ENCODE data around the gene NME7.

DNA sequence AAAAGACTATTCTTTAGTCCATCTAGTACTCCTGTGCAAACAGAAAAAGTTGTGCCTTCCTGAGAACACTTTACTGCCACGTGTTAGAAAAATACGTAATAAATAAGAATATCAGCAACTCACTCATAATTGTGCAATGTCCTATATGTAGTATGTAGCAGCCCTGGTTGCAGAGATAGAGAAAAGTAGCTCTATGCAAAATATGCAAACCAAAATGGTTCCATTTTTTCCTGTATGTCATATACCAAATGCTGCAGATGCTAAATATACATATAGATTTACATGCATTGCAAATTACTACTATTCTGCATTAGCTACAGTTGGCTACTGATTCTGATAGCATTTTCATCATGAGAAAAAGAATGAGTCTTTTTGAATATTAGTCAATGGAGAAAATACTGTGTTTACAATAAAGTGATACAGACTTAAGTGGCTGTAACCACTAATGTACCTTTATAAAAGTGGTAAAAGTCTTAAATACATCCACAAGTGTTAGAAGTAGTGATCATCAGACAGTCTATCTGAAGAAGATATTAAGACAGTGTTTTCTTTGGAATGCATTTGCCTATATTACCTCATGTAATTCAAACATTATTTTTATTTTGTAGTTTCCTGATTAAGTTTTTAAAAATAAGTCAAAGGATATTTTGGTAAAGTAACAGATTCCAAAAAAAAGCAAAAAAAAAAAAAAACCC, 19.8 kb downstream of the NME7 start:
- TF ChIP-seq, protein P1, sequence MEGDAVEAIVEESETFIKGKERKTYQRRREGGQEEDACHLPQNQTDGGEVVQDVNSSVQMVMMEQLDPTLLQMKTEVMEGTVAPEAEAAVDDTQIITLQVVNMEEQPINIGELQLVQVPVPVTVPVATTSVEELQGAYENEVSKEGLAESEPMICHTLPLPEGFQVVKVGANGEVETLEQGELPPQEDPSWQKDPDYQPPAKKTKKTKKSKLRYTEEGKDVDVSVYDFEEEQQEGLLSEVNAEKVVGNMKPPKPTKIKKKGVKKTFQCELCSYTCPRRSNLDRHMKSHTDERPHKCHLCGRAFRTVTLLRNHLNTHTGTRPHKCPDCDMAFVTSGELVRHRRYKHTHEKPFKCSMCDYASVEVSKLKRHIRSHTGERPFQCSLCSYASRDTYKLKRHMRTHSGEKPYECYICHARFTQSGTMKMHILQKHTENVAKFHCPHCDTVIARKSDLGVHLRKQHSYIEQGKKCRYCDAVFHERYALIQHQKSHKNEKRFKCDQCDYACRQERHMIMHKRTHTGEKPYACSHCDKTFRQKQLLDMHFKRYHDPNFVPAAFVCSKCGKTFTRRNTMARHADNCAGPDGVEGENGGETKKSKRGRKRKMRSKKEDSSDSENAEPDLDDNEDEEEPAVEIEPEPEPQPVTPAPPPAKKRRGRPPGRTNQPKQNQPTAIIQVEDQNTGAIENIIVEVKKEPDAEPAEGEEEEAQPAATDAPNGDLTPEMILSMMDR (conservative IDR thresholded peaks at IDR 0.05; ENCODE audit: low read depth in 2 of 2), result no peak
- TF ChIP-seq POLR2AphosphoS5 (IDR thresholded peaks at IDR 0.05; ENCODE audit: low read depth), result no peak
- TF ChIP-seq EZH2 (IDR thresholded peaks at IDR 0.05; ENCODE audit: low read depth, unreplicated experiment), result no peak
- no peak for TF ChIP-seq EZH2phosphoT487 (IDR thresholded peaks at IDR 0.05; ENCODE audit: unreplicated experiment)
- no peak for TF ChIP-seq ZNF114 (CRISPR knock-in tag; IDR thresholded peaks at IDR 0.05)
- TF ChIP-seq, protein P2, sequence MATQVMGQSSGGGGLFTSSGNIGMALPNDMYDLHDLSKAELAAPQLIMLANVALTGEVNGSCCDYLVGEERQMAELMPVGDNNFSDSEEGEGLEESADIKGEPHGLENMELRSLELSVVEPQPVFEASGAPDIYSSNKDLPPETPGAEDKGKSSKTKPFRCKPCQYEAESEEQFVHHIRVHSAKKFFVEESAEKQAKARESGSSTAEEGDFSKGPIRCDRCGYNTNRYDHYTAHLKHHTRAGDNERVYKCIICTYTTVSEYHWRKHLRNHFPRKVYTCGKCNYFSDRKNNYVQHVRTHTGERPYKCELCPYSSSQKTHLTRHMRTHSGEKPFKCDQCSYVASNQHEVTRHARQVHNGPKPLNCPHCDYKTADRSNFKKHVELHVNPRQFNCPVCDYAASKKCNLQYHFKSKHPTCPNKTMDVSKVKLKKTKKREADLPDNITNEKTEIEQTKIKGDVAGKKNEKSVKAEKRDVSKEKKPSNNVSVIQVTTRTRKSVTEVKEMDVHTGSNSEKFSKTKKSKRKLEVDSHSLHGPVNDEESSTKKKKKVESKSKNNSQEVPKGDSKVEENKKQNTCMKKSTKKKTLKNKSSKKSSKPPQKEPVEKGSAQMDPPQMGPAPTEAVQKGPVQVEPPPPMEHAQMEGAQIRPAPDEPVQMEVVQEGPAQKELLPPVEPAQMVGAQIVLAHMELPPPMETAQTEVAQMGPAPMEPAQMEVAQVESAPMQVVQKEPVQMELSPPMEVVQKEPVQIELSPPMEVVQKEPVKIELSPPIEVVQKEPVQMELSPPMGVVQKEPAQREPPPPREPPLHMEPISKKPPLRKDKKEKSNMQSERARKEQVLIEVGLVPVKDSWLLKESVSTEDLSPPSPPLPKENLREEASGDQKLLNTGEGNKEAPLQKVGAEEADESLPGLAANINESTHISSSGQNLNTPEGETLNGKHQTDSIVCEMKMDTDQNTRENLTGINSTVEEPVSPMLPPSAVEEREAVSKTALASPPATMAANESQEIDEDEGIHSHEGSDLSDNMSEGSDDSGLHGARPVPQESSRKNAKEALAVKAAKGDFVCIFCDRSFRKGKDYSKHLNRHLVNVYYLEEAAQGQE (IDR thresholded peaks at IDR 0.05; ENCODE audit: unreplicated experiment), result no peak
- TF ChIP-seq JUNB (IDR thresholded peaks at IDR 0.05; ENCODE audit: unreplicated experiment), result no peak
- no peak for TF ChIP-seq STAT1 (IDR thresholded peaks at IDR 0.05; ENCODE audit: unreplicated experiment)
- no peak for TF ChIP-seq ETS1 (IDR thresholded peaks at IDR 0.05)
- no peak for TF ChIP-seq CREB1 (CRISPR knock-in tag; IDR thresholded peaks at IDR 0.05; ENCODE audit: low read depth)
- no peak for TF ChIP-seq ZNF331 (CRISPR knock-in tag; IDR thresholded peaks at IDR 0.05; ENCODE audit: low read depth)
- no peak for TF ChIP-seq NANOG (IDR thresholded peaks at IDR 0.05; ENCODE audit: borderline replicate concordance)
